ENCODE data around the gene CDC73. TPM values are rescaled to one million over a fixed set of nuclear protein-coding genes. Genes with fewer than 3 reads are reported as not detected.

Gene CDC73
- total RNA-seq, 4 donors from 2014 or later: 41.4 to 89.4 (median 51.5) TPM

DNA sequence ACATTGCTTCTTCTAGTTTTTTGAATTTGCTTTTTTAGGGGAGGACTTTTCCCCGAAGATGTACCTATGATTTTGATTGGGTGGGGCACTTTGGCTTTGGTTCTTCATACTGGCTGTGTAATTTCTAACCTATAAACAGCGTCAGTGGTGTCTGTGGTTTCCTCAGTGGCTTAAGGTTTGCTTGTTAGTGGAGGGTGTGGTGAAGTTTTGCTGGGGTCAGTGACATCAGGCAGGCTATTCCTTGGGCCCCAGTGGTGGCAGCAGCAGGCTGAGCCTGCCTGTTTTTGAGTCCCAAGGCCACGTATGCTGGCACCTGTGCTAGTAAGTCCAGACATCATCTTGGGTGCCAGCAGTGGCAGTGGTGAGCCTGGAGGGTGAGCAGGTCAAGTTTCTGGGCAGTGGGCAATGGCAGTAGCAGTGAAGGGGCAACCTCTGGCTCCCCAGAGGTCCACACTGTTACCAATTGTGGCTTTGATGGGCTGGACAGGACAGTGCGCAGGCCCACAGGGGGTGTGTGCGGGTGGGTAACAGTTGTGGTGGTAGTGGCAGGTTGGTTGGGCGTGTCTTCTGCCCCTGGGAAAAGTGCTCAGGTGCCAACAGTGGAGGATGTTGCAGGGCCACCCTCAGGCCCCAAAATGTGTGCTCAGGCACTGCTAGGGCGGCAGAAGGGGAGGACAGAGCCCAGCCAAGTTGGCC, 119.4 kb downstream of the CDC73 start:
- H3K27me3 ChIP-seq: no peaks in the 10 kb centered on the region
- DNase-seq (ENCODE audit: low spot score in 2 of 2): no peak
- no peak overlapping the region for H3K4me3 ChIP-seq
- H3K9me3 ChIP-seq: no peaks in the 10 kb centered on the region
- WGBS, 2 donors: 94 to 99% methylated on average over 6 to 7 of the region's 7 CpGs
- TF ChIP-seq, protein P1, sequence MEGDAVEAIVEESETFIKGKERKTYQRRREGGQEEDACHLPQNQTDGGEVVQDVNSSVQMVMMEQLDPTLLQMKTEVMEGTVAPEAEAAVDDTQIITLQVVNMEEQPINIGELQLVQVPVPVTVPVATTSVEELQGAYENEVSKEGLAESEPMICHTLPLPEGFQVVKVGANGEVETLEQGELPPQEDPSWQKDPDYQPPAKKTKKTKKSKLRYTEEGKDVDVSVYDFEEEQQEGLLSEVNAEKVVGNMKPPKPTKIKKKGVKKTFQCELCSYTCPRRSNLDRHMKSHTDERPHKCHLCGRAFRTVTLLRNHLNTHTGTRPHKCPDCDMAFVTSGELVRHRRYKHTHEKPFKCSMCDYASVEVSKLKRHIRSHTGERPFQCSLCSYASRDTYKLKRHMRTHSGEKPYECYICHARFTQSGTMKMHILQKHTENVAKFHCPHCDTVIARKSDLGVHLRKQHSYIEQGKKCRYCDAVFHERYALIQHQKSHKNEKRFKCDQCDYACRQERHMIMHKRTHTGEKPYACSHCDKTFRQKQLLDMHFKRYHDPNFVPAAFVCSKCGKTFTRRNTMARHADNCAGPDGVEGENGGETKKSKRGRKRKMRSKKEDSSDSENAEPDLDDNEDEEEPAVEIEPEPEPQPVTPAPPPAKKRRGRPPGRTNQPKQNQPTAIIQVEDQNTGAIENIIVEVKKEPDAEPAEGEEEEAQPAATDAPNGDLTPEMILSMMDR (IDR thresholded peaks at IDR 0.05): no peak
- TF ChIP-seq POLR2A (IDR thresholded peaks at IDR 0.05) (no peak), EP300 (IDR thresholded peaks at IDR 0.05) (no peak)
- peaks cover 0 to 62% (median 0%) of the 10 kb centered on the region in 3 donors for H3K36me3 ChIP-seq
- H3K4me1 ChIP-seq: no peaks in the 10 kb centered on the region
- H3K27ac ChIP-seq: no peak overlapping the region

DNA sequence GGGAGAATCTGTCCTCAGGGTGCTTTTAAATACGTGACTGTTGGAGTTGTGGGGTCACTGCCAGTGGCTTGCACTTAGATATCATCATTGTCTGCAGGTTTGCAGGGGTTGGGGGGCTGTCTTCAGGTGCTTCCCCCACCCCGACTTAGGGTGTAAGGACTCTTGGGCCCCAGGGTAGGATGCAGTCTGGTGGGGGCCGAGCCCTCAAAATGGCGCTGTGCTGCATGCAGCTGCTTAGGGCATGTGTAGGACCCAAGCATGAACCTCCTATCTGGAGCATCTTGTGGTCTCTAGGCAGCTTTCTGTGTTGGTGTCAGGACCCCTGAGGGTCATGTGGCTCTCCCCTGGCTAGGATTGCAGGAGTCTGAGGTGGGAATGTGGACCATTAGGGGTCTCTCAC, 120.2 kb downstream of the CDC73 start:
- Histone ChIP-seq H3K4me1 (no peaks in the 10 kb centered on the region), H3K27ac (no peak overlapping the region), H3K9me3 (no peaks in the 10 kb centered on the region), H3K36me3 (peaks cover 0 to 61% (median 0%) of the 10 kb centered on the region in 3 donors), H3K4me3 (no peak overlapping the region), H3K27me3 (no peaks in the 10 kb centered on the region)
- 100% methylated on average over 1 to 4 of the region's 4 CpGs for WGBS, 2 donors
- TF ChIP-seq POLR2A (IDR thresholded peaks at IDR 0.05) (no peak), EP300 (IDR thresholded peaks at IDR 0.05) (no peak)
- TF ChIP-seq, protein P1 (IDR thresholded peaks at IDR 0.05): no peak
- no peak for DNase-seq (ENCODE audit: low spot score in 2 of 2)

DNA sequence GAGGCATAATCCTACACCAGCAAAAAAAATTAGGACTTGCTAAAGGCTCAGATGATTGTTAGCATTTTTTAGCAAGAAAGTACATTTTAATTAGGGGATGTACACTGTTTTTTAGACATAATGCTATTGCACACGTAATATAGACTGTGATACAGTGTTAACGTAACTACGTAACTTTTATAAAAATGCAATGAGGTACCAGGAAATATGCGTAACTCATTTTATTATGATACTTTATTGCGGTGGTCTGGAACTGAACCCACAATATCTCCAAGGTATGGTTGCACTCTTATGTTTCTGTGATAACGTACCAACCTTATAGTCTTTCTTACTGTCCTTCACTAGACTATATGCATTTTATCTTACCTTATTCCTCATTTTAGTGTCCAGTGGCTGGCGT, 127.4 kb downstream of the CDC73 start:
- Histone ChIP-seq H3K36me3 (peaks cover 0 to 59% (median 0%) of the 10 kb centered on the region in 3 donors), H3K4me3 (no peak overlapping the region), H3K27me3 (no peaks in the 10 kb centered on the region), H3K9me3 (peaks cover 0 to 11% (median 0%) of the 10 kb centered on the region in 4 donors), H3K4me1 (no peaks in the 10 kb centered on the region), H3K27ac (no peak overlapping the region)
- no peak for DNase-seq (ENCODE audit: low spot score in 2 of 2)
- WGBS, 2 donors: 97% methylated on average over 7 of the region's 7 CpGs
- TF ChIP-seq EP300 (IDR thresholded peaks at IDR 0.05): no peak
- TF ChIP-seq, protein P1 (IDR thresholded peaks at IDR 0.05): no peak
- TF ChIP-seq POLR2A (IDR thresholded peaks at IDR 0.05): no peak

DNA sequence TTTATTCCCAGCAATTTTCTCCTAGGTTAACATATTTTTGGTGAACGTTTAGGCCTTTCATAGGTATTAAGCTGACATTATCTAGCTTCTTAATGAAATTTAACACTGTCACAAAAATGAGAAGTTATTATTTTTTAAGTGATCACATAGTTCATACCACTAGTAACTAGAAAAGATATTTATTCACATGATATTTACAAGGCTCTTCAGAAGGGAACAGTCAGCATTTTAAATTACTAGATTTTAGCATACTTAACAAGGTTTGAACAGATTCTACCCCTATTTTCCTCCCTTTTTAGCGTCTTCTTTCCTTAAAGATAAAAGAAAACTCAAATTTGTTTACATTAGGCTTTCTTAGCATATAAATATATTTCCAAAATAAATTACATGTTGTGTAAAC, 130.1 kb downstream of the CDC73 start:
- Histone ChIP-seq H3K27ac (no peak overlapping the region), H3K9me3 (peaks cover 0 to 11% (median 0%) of the 10 kb centered on the region in 4 donors), H3K36me3 (peaks cover 0 to 47% (median 0%) of the 10 kb centered on the region in 3 donors), H3K4me1 (no peaks in the 10 kb centered on the region), H3K4me3 (no peak overlapping the region), H3K27me3 (no peaks in the 10 kb centered on the region)
- 86 to 87% methylated on average over 2 of the region's 2 CpGs for WGBS, 2 donors
- DNase-seq (ENCODE audit: low spot score in 2 of 2): no peak
- TF ChIP-seq EP300 (IDR thresholded peaks at IDR 0.05) (no peak), POLR2A (IDR thresholded peaks at IDR 0.05) (no peak)
- TF ChIP-seq, protein P1 (IDR thresholded peaks at IDR 0.05): no peak

DNA sequence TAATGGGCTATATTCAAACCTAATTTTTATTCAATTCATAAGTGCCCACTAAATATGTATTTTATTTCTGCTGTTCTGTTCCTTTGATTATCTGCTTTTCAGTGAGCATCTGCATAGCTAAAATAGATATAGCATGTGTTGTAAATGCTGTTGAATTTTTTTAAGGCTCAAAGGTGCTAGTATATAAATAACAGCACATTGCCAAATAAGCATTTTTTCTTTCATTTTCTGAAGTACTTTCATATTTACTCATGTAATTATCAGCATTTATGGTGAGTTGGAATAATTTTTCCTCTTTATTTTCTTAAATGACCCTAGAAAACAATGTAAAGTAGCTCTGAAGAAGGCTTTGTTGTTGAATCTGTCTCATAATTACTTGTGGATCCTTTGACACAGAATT, 134.2 kb downstream of the CDC73 start:
- Histone ChIP-seq H3K27me3 (no peaks in the 10 kb centered on the region), H3K4me3 (no peak overlapping the region), H3K36me3 (peaks cover 0 to 25% (median 0%) of the 10 kb centered on the region in 3 donors), H3K27ac (no peak overlapping the region), H3K4me1 (no peaks in the 10 kb centered on the region), H3K9me3 (no peaks in the 10 kb centered on the region)
- DNase-seq (ENCODE audit: low spot score in 2 of 2): no peak
- TF ChIP-seq POLR2A (IDR thresholded peaks at IDR 0.05) (no peak), EP300 (IDR thresholded peaks at IDR 0.05) (no peak)
- TF ChIP-seq, protein P1 (IDR thresholded peaks at IDR 0.05): no peak
